ENCODE measurements around the gene SLC25A22.

DNA sequence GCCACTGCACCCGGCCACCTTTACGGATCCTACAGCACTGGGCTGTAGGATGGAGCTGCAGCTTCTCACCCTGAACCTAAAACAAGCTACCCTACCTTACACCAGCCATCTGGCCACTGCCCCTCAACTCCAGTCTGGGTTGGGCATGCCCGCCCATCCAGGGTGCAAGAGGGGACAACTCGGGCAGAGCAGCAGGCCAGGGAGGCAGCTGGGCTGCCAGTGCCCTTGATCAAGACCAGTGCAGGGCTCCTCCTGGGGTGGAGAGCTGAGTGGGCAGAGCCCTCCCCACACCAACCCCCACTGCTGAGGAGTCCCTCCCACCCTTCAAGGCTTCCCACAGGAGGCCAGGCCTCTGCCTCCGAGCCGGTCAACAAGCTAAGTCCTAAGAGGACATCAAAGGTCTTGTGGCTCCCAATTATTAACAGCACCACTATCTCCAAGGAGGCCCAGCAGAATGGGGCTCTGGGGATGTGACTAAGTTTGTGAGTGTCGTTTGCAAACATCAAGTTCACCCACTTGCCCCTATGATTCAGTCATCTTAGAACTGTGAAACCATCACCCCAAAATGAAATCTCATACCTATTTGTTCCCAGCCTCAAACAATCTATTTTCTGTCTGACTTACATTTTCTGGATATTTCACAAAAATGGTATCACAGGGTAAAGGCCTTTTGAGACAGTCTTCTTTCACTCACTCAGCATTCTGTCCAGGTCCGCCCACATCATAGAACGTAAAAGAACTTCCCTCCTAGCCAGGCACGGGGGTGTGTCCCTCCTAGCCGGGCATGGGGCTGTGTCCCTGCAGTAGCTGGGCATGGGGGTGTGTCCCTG, 31.8 kb downstream of the SLC25A22 start:
- TF ChIP-seq, protein P1, sequence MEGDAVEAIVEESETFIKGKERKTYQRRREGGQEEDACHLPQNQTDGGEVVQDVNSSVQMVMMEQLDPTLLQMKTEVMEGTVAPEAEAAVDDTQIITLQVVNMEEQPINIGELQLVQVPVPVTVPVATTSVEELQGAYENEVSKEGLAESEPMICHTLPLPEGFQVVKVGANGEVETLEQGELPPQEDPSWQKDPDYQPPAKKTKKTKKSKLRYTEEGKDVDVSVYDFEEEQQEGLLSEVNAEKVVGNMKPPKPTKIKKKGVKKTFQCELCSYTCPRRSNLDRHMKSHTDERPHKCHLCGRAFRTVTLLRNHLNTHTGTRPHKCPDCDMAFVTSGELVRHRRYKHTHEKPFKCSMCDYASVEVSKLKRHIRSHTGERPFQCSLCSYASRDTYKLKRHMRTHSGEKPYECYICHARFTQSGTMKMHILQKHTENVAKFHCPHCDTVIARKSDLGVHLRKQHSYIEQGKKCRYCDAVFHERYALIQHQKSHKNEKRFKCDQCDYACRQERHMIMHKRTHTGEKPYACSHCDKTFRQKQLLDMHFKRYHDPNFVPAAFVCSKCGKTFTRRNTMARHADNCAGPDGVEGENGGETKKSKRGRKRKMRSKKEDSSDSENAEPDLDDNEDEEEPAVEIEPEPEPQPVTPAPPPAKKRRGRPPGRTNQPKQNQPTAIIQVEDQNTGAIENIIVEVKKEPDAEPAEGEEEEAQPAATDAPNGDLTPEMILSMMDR (IDR thresholded peaks at IDR 0.05) = no peak
- TF ChIP-seq POLR2AphosphoS5 (IDR thresholded peaks at IDR 0.05) (no peak), POLR2A (IDR thresholded peaks at IDR 0.05) (no peak), EP300 (IDR thresholded peaks at IDR 0.05) (no peak)
